HepG2 (cell line): ENCODE data around the gene ICE2. TPM values are rescaled to one million over a fixed set of nuclear protein-coding genes. Genes with fewer than 3 reads are reported as not detected.

ENCODE experiments used
- CBX2 ChIP-seq, 2 experiments: fragments of 200-600 bp in 1 of 2; sonication (generic); formaldehyde crosslinking in 1 of 2; IDR thresholded peaks; 2 replicates each; pipeline versions ENCODE4 v1.7.0 to v1.8.1; 2018 to 2022; ENCODE audit warnings: low read depth in 2 of 2, low read length in 1 of 2, mild to moderate bottlenecking in 1 of 2, missing genetic modification reagents in 1 of 2
- CEBPB ChIP-seq: IDR thresholded peaks from 2 replicates; pipeline ENCODE4 v1.6.1; 2011; ENCODE audit warnings: low read depth, low read length, improper control_type of control experiment, borderline replicate concordance
- ESRRA ChIP-seq: sonication (generic); formaldehyde crosslinking; IDR thresholded peaks from 2 replicates; pipeline ENCODE4 v1.5.1; 2020; ENCODE audit warnings: mild to moderate bottlenecking, low read depth, missing genetic modification reagents
- GMEB1 ChIP-seq: sonication (generic); formaldehyde crosslinking; IDR thresholded peaks from 2 replicates; pipeline ENCODE4 v1.5.1; 2020; ENCODE audit warnings: missing genetic modification reagents, mild to moderate bottlenecking, borderline replicate concordance
- HNRNPUL1 ChIP-seq: fragments of 200-400 bp; formaldehyde crosslinking; IDR thresholded peaks from 2 replicates; pipeline ENCODE4 v1.6.1; 2017; ENCODE audit warnings: low read depth, mild to moderate bottlenecking, low read length, moderate library complexity
- MBD4 ChIP-seq: IDR thresholded peaks from 2 replicates; pipeline ENCODE4 v1.6.1; 2012; ENCODE audit warnings: low read length, inconsistent platforms, borderline replicate concordance
- MTA3 ChIP-seq: sonication (generic); formaldehyde crosslinking; IDR thresholded peaks from 2 replicates; pipeline ENCODE4 v1.4.0; 2020; ENCODE audit warnings: missing genetic modification reagents
- NFYB ChIP-seq: sonication (generic); formaldehyde crosslinking; IDR thresholded peaks from 2 replicates; pipeline ENCODE4 v1.4.0; 2020; ENCODE audit warnings: missing genetic modification reagents
- NKX3-1 ChIP-seq: sonication (generic); formaldehyde crosslinking; IDR thresholded peaks from 2 replicates; pipeline ENCODE4 v1.5.0; 2020; ENCODE audit warnings: missing genetic modification reagents
- NR2F2 ChIP-seq: IDR thresholded peaks from 2 replicates; pipeline ENCODE4 v1.6.1; 2012; ENCODE audit warnings: low read depth, inconsistent platforms, borderline replicate concordance
- POLR2AphosphoS5 ChIP-seq: IDR thresholded peaks from 2 replicates; pipeline ENCODE4 v1.6.1; 2012; ENCODE audit warnings: low read depth, low read length
- SIN3B ChIP-seq: fragments of 150-350 bp; IDR thresholded peaks from 2 replicates; pipeline ENCODE4 v1.6.1; 2014; ENCODE audit warnings: low read length
- ZBTB39 ChIP-seq: sonication (generic); formaldehyde crosslinking; IDR thresholded peaks from 2 replicates; pipeline ENCODE4 v1.5.0; 2020; ENCODE audit warnings: missing genetic modification reagents
- ZNF331 ChIP-seq: sonication (generic); formaldehyde crosslinking; IDR thresholded peaks from 2 replicates; pipeline ENCODE4 v1.4.0; 2020; ENCODE audit warnings: missing genetic modification reagents
- ZNF468 ChIP-seq: sonication (generic); formaldehyde crosslinking; IDR thresholded peaks from 2 replicates; pipeline ENCODE4 v1.8.0; 2022; ENCODE audit warnings: mild to moderate bottlenecking, moderate library complexity, missing genetic modification reagents
- ZNF644 ChIP-seq: IDR thresholded peaks from 2 replicates; pipeline ENCODE4 v1.6.1; 2016; ENCODE audit warnings: low read depth
- ZSCAN22 ChIP-seq: sonication (generic); formaldehyde crosslinking; IDR thresholded peaks from 2 replicates; pipeline ENCODE4 v1.4.0; 2020; ENCODE audit warnings: mild to moderate bottlenecking, missing genetic modification reagents
- polyA plus RNA-seq, 8 experiments: library from polyadenylated mRNA; depleted of rRNA in 3 of 8; stranded (reverse) in 7 of 8; unstranded in 1 of 8; fragments of >200 nt; fragmentation: Illumina TruSeq in 4 of 8; extraction: Trizol in 4 of 8; gene quantifications; 2 replicates each; pipeline versions ENCODE4 v1.2.1 to v1.2.3, GENCODE V29; 2011 to 2016; ENCODE audit warnings: low read depth in 4 of 8, missing spikeins in 1 of 8, mixed read lengths in 1 of 8; ENCODE audit not compliant: insufficient read depth in 1 of 8
- total RNA-seq, 5 experiments: library from RNA; depleted of rRNA; stranded (reverse); fragments of >200 nt; fragmentation: Illumina TruSeq; extraction: Trizol; gene quantifications; 2 replicates each; pipeline ENCODE4 v1.2.3, GENCODE V29; 2016; ENCODE audit warnings: low read depth in 1 of 5
- TF ChIP-seq, protein P1 (sequence below), 2 experiments: sonication (generic) in 1 of 2; formaldehyde crosslinking in 1 of 2; IDR thresholded peaks; 2 replicates each; pipeline versions ENCODE4 v1.5.1 to v1.6.1; 2011 to 2020; ENCODE audit warnings: borderline replicate concordance in 1 of 2, low read depth in 1 of 2, low read length in 1 of 2, mild to moderate bottlenecking in 1 of 2, missing genetic modification reagents in 1 of 2, moderate library complexity in 1 of 2
- TF ChIP-seq, protein P2 (sequence below): sonication (generic); formaldehyde crosslinking; IDR thresholded peaks from 2 replicates; pipeline ENCODE4 v1.4.0; 2020; ENCODE audit warnings: missing genetic modification reagents, borderline replicate concordance

Gene ICE2
- total and polyA plus RNA-seq, 2 of the 13 experiments (the other 11 are each of a cell fraction or from before 2014, with no cell fraction given) = 24.8 to 26.4 TPM

GRCh38 chr15:60374628-60375081 lies 104.3 kb downstream of the ICE2 start (continued):
- TF ChIP-seq MTA3 (no peak), NFYB (CRISPR knock-in tag) (no peak), SIN3B (no peak), NR2F2 (peak; percentile 52; the same call in 1 of the 2 replicates), MBD4 (no peak), ZNF468 (CRISPR knock-in tag) (no peak), POLR2AphosphoS5 (peak; percentile 43; the same call in 1 of the 2 replicates), ESRRA (CRISPR knock-in tag) (0 out of 2 replicates have a peak, but pooled peaks have one; percentile 56), ZNF644 (CRISPR knock-in tag) (no peak), HNRNPUL1 (no peak), NKX3-1 (CRISPR knock-in tag) (no peak), ZSCAN22 (CRISPR knock-in tag) (no peak), GMEB1 (CRISPR knock-in tag) (no peak), CEBPB (no peak), CBX2 (IDR thresholded peaks at IDR 0.05; ENCODE audit: low read depth, low read length) (no peak), CBX2 (CRISPR knock-in tag; IDR thresholded peaks at IDR 0.05; ENCODE audit: low read depth) (no peak), ZNF331 (CRISPR knock-in tag) (peak; percentile 90; the same call in 1 of the 2 replicates), ZBTB39 (0 out of 2 replicates have a peak, but pooled peaks have one; percentile 49)
- TF ChIP-seq, protein P1, sequence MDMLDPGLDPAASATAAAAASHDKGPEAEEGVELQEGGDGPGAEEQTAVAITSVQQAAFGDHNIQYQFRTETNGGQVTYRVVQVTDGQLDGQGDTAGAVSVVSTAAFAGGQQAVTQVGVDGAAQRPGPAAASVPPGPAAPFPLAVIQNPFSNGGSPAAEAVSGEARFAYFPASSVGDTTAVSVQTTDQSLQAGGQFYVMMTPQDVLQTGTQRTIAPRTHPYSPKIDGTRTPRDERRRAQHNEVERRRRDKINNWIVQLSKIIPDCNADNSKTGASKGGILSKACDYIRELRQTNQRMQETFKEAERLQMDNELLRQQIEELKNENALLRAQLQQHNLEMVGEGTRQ (IDR thresholded peaks at IDR 0.05; ENCODE audit: low read depth, low read length) = no peak
- TF ChIP-seq, protein P1 (CRISPR knock-in tag; IDR thresholded peaks at IDR 0.05; ENCODE audit: borderline replicate concordance) = no peak
- TF ChIP-seq, protein P2, sequence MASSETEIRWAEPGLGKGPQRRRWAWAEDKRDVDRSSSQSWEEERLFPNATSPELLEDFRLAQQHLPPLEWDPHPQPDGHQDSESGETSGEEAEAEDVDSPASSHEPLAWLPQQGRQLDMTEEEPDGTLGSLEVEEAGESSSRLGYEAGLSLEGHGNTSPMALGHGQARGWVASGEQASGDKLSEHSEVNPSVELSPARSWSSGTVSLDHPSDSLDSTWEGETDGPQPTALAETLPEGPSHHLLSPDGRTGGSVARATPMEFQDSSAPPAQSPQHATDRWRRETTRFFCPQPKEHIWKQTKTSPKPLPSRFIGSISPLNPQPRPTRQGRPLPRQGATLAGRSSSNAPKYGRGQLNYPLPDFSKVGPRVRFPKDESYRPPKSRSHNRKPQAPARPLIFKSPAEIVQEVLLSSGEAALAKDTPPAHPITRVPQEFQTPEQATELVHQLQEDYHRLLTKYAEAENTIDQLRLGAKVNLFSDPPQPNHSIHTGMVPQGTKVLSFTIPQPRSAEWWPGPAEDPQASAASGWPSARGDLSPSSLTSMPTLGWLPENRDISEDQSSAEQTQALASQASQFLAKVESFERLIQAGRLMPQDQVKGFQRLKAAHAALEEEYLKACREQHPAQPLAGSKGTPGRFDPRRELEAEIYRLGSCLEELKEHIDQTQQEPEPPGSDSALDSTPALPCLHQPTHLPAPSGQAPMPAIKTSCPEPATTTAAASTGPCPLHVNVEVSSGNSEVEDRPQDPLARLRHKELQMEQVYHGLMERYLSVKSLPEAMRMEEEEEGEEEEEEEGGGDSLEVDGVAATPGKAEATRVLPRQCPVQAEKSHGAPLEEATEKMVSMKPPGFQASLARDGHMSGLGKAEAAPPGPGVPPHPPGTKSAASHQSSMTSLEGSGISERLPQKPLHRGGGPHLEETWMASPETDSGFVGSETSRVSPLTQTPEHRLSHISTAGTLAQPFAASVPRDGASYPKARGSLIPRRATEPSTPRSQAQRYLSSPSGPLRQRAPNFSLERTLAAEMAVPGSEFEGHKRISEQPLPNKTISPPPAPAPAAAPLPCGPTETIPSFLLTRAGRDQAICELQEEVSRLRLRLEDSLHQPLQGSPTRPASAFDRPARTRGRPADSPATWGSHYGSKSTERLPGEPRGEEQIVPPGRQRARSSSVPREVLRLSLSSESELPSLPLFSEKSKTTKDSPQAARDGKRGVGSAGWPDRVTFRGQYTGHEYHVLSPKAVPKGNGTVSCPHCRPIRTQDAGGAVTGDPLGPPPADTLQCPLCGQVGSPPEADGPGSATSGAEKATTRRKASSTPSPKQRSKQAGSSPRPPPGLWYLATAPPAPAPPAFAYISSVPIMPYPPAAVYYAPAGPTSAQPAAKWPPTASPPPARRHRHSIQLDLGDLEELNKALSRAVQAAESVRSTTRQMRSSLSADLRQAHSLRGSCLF (CRISPR knock-in tag) = no peak
